K562 (cell line): ENCODE measurements around the gene NDUFV2. TPM values are rescaled to one million over a fixed set of nuclear protein-coding genes. Genes with fewer than 3 reads are reported as not detected.

Source experiments
- CBX1 ChIP-seq: sonication (generic); IDR thresholded peaks from 2 replicates; pipeline ENCODE4 v1.6.1; 2016; ENCODE audit warnings: antibody characterized with exemption, low read depth, mild to moderate bottlenecking
- CC2D1A ChIP-seq: fragments of 450-650 bp; IDR thresholded peaks from 2 replicates; pipeline ENCODE4 v1.6.1; 2017; ENCODE audit warnings: mild to moderate bottlenecking
- CREB1 ChIP-seq, 2 experiments: sonication (generic) in 1 of 2; formaldehyde crosslinking in 1 of 2; IDR thresholded peaks; 2 replicates each; pipeline versions ENCODE4 v1.6.1 to v1.8.0; 2012 to 2022; ENCODE audit warnings: inconsistent platforms in 1 of 2, mild to moderate bottlenecking in 1 of 2, missing genetic modification reagents in 1 of 2, moderate library complexity in 1 of 2
- ETV1 ChIP-seq: fragments of 450-650 bp; conservative IDR thresholded peaks from 2 replicates; pipeline ENCODE4 v1.6.1; 2016; ENCODE audit warnings: missing genetic modification characterization, control low read depth, low read depth, missing compliant biosample characterization
- GATA2 ChIP-seq: sonication (generic); formaldehyde crosslinking; IDR thresholded peaks from 2 replicates; pipeline ENCODE4 v1.4.0; 2020; ENCODE audit warnings: mild to moderate bottlenecking, missing genetic modification reagents
- HCFC1 ChIP-seq: IDR thresholded peaks from 2 replicates; pipeline ENCODE4 v1.6.1; 2012; ENCODE audit warnings: low read depth, low read length, improper control_type of control experiment
- KDM5B ChIP-seq: fragments of 200-600 bp; sonication (generic); IDR thresholded peaks from 2 replicates; pipeline ENCODE4 v1.6.1; 2012; ENCODE audit warnings: low read depth, mild to moderate bottlenecking, moderate library complexity, low read length, control low read depth, inconsistent platforms; ENCODE audit not compliant: insufficient replicate concordance
- KLF13 ChIP-seq: fragments of 450-650 bp; IDR thresholded peaks from 2 replicates; pipeline ENCODE4 v1.6.1; 2016; ENCODE audit warnings: missing genetic modification characterization, low read depth, mild to moderate bottlenecking, missing compliant biosample characterization, moderate library complexity, borderline replicate concordance
- MAZ ChIP-seq, 2 experiments: fragments of 450-650 bp in 1 of 2; sonication (generic) in 1 of 2; formaldehyde crosslinking; IDR thresholded peaks in 1 of 2; conservative IDR thresholded peaks in 1 of 2; 2 replicates each; pipeline versions ENCODE4 v1.4.0 to v1.5.0; 2020; ENCODE audit warnings: mild to moderate bottlenecking in 1 of 2, missing genetic modification reagents in 1 of 2
- SAFB2 ChIP-seq: fragments of 200-400 bp; formaldehyde crosslinking; IDR thresholded peaks from 2 replicates; pipeline ENCODE4 v1.6.1; 2018; ENCODE audit warnings: borderline replicate concordance, low read length, low read depth, moderate library complexity; ENCODE audit not compliant: severe bottlenecking
- SMC3 ChIP-seq: conservative IDR thresholded peaks from 2 replicates; pipeline ENCODE4 v1.6.1; 2011; ENCODE audit warnings: low read depth, low read length, improper control_type of control experiment; ENCODE audit not compliant: insufficient read depth
- SNRNP70 ChIP-seq: fragments of 200-400 bp; formaldehyde crosslinking; optimal IDR thresholded peaks from 2 replicates; pipeline ENCODE3; 2017; ENCODE audit warnings: low read depth, low read length
- SREBF1 ChIP-seq: fragments of 150-350 bp; IDR thresholded peaks from 2 replicates; pipeline ENCODE4 v1.6.1; 2014; ENCODE audit warnings: antibody characterized with exemption, low read depth, low read length, borderline replicate concordance
- SUPT5H ChIP-seq: fragments of 450-650 bp; IDR thresholded peaks from 2 replicates; pipeline ENCODE4 v1.6.1; 2016
- TEAD1 ChIP-seq, 2 experiments: fragments of 450-650 bp in 1 of 2; sonication (generic) in 1 of 2; formaldehyde crosslinking; IDR thresholded peaks; 2 replicates each; pipeline versions ENCODE4 v1.4.0 to v1.8.0; 2020 to 2022; ENCODE audit warnings: mild to moderate bottlenecking in 2 of 2, missing genetic modification reagents in 1 of 2
- ZBTB17 ChIP-seq: fragments of 450-650 bp; formaldehyde crosslinking; IDR thresholded peaks from 2 replicates; pipeline ENCODE4 v1.4.0; 2020; ENCODE audit warnings: mild to moderate bottlenecking
- ZFPM2 ChIP-seq: fragments of 250-450 bp; sonication (Bioruptor Pico); IDR thresholded peaks from 2 replicates; pipeline ENCODE4 v1.5.1; 2022; ENCODE audit warnings: mild to moderate bottlenecking
- ZNF174 ChIP-seq: fragments of 250-450 bp; sonication (Bioruptor Pico); IDR thresholded peaks from 2 replicates; pipeline ENCODE4 v1.4.0; 2020; ENCODE audit warnings: mild to moderate bottlenecking
- polyA plus RNA-seq, 8 experiments: library from polyadenylated mRNA; depleted of rRNA in 4 of 8; stranded (reverse) in 5 of 8; unstranded in 3 of 8; fragments of >200 nt; fragmentation: Nextera tagmentation in 2 of 8; fragmentation: Illumina TruSeq in 1 of 8; extraction: Ambion mirVana in 2 of 8; extraction: Trizol in 1 of 8; gene quantifications; 2 replicates each; pipeline versions ENCODE4 v1.2.1 to v1.2.3, GENCODE V29; 2011 to 2014; ENCODE audit warnings: inconsistent platforms in 1 of 8, missing spikeins in 1 of 8
- total RNA-seq, 7 experiments: library from RNA; depleted of rRNA in 6 of 7; stranded (reverse); fragments of >200 nt in 6 of 7; fragmentation: Illumina TruSeq in 2 of 7; extraction: Trizol in 2 of 7; gene quantifications; 2 replicates each; pipeline versions ENCODE4 v1.2.1 to v1.2.3, GENCODE V29; 2011 to 2021; ENCODE audit warnings: low replicate concordance in 1 of 7
- TF ChIP-seq, protein P1 (sequence below): fragments of 200-800 bp; sonication (Bioruptor generic); IDR thresholded peaks from 2 replicates; pipeline ENCODE4 v1.6.1; 2017; ENCODE audit warnings: missing genetic modification characterization, missing compliant biosample characterization
- TF ChIP-seq, protein P2 (sequence below): fragments of 150-350 bp; conservative IDR thresholded peaks from 2 replicates; pipeline ENCODE4 v1.6.1; 2014; ENCODE audit warnings: low read length
- TF ChIP-seq, protein P3 (sequence below): fragments of 450-650 bp; formaldehyde crosslinking; IDR thresholded peaks from 2 replicates; pipeline ENCODE4 v1.4.0; 2020; ENCODE audit warnings: mild to moderate bottlenecking, moderate library complexity

NDUFV2 gene
- total and polyA plus RNA-seq, 9 of the 15 experiments (the other 6 are each of a cell fraction or from before 2014, with no cell fraction given): 213 to 550 (median 384) TPM

DNA sequence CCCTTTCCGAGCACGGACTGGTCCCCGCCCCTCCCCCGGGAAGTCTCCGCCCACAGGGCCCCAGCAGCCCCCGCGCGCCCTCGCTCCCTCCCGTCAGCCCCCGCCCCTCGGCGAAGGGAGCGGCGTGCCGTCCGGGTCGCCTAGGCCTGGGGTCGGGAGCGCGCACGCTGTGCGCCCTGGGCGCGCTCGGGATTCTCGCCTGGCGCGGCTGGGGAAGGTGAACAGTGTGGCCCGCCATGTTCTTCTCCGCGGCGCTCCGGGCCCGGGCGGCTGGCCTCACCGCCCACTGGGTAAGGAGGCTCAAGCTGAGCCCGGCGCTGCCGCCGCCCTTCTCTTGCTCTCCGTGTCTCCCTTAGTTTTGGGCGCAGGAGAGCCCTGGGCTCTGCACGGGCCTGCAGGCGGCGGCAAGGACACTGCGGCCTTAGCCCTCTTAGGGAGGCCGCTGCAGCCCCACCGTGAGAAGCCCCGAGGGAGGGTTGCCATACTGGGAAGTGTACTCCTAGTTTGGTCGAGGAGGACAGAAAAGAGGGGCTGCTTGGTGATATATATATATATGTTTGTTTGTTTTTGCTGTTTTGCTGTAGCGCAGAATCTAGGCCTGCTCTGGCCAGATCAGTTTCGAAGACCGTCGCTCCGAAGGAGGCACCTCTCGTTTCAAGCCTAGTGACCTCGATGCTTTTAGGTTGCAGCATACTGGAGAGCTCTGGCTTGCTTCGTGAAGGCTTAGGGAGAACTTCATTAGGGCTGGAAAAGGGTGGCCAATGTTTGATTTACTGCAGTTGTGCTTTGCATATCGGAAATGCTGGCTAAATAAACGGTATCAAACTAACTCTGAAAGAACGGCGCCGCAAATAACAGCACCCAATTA, at the start of gene NDUFV2 (continued):
- TF ChIP-seq SMC3 (no peak), CC2D1A (no peak), ZNF174 (CRISPR knock-in tag) (no peak), KLF13 (tag) (peak; percentile 35; the same call in 1 of the 2 replicates), GATA2 (CRISPR knock-in tag) (no peak), ZBTB17 (peak; percentile 65), SNRNP70 (no peak), MAZ (CRISPR knock-in tag; conservative IDR thresholded peaks at IDR 0.05 in 1 of 2, IDR thresholded peaks at IDR 0.05 in 1 of 2) (peak; percentile 100), CREB1 (IDR thresholded peaks at IDR 0.05) (peak; percentile 35; the same call in 1 of the 2 replicates), CREB1 (CRISPR knock-in tag; IDR thresholded peaks at IDR 0.05) (peak; percentile 77), SREBF1 (0 out of 2 replicates have a peak, but pooled peaks have one; percentile 31), HCFC1 (peak; percentile 64), SUPT5H (peak; percentile 91), CBX1 (peak; percentile 72; the same call in 1 of the 2 replicates), KDM5B (peak; percentile 70), ETV1 (tag) (no peak), TEAD1 (CRISPR knock-in tag; IDR thresholded peaks at IDR 0.05) (peak; percentile 7 to 69; a peak in 2 of 4 replicates), ZFPM2 (CRISPR knock-in tag) (0 out of 2 replicates have a peak, but pooled peaks have one; percentile 49), SAFB2 (no peak)
- TF ChIP-seq, protein P1, sequence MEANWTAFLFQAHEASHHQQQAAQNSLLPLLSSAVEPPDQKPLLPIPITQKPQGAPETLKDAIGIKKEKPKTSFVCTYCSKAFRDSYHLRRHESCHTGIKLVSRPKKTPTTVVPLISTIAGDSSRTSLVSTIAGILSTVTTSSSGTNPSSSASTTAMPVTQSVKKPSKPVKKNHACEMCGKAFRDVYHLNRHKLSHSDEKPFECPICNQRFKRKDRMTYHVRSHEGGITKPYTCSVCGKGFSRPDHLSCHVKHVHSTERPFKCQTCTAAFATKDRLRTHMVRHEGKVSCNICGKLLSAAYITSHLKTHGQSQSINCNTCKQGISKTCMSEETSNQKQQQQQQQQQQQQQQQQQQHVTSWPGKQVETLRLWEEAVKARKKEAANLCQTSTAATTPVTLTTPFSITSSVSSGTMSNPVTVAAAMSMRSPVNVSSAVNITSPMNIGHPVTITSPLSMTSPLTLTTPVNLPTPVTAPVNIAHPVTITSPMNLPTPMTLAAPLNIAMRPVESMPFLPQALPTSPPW: peak; percentile 97
- TF ChIP-seq, protein P2, sequence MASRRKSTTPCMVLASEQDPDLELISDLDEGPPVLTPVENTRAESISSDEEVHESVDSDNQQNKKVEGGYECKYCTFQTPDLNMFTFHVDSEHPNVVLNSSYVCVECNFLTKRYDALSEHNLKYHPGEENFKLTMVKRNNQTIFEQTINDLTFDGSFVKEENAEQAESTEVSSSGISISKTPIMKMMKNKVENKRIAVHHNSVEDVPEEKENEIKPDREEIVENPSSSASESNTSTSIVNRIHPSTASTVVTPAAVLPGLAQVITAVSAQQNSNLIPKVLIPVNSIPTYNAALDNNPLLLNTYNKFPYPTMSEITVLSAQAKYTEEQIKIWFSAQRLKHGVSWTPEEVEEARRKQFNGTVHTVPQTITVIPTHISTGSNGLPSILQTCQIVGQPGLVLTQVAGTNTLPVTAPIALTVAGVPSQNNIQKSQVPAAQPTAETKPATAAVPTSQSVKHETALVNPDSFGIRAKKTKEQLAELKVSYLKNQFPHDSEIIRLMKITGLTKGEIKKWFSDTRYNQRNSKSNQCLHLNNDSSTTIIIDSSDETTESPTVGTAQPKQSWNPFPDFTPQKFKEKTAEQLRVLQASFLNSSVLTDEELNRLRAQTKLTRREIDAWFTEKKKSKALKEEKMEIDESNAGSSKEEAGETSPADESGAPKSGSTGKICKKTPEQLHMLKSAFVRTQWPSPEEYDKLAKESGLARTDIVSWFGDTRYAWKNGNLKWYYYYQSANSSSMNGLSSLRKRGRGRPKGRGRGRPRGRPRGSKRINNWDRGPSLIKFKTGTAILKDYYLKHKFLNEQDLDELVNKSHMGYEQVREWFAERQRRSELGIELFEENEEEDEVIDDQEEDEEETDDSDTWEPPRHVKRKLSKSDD: no peak
- TF ChIP-seq, protein P3, sequence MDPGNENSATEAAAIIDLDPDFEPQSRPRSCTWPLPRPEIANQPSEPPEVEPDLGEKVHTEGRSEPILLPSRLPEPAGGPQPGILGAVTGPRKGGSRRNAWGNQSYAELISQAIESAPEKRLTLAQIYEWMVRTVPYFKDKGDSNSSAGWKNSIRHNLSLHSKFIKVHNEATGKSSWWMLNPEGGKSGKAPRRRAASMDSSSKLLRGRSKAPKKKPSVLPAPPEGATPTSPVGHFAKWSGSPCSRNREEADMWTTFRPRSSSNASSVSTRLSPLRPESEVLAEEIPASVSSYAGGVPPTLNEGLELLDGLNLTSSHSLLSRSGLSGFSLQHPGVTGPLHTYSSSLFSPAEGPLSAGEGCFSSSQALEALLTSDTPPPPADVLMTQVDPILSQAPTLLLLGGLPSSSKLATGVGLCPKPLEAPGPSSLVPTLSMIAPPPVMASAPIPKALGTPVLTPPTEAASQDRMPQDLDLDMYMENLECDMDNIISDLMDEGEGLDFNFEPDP (CRISPR knock-in tag): 0 out of 2 replicates have a peak, but pooled peaks have one; percentile 20
